BJ (cell line): Measurements from ENCODE around the gene ADAM11. TPM values are rescaled to one million over a fixed set of nuclear protein-coding genes. Genes with fewer than 3 reads are reported as not detected.
"Not testable (repeated sequence)": the region's sequence is repeated elsewhere in the genome, so short reads cannot be mapped to it uniquely, and the experiment has no call there.

Source experiments
- CTCF ChIA-PET: fragments of 350-600 bp; formaldehyde crosslinking; extraction: SDS; loops from one replicate; lab custom pipeline; 2021; ENCODE audit warnings: antibody characterized with exemption, inconsistent platforms; lab: Yijun Ruan, JAX
- POLR2A ChIA-PET: fragments of 300-600 bp; sonication (Branson Sonifier 250); formaldehyde crosslinking; extraction: SDS; loops from one replicate; lab custom pipeline; 2021; ENCODE audit warnings: antibody characterized with exemption; lab: Charles Lee
- DNase-seq: peaks from one replicate; pipeline ENCODE4 v3.0.0-alpha.2; 2011; ENCODE audit warnings: low read depth
- H3K27me3 ChIP-seq: 2 replicates; pipeline ENCODE4 v1.6.0; 2011; ENCODE audit warnings: low read length; ENCODE audit not compliant: control insufficient read depth, insufficient read depth
- H3K36me3 ChIP-seq: 2 replicates; pipeline ENCODE4 v1.5.1; 2011; ENCODE audit warnings: low read length; ENCODE audit not compliant: control insufficient read depth, insufficient read depth
- H3K4me3 ChIP-seq: 2 replicates; pipeline ENCODE4 v1.5.1; 2011; ENCODE audit warnings: low read depth, mild to moderate bottlenecking, control low read depth, low read length
- polyA plus RNA-seq: library from polyadenylated mRNA; depleted of rRNA; stranded (reverse); fragments of >200 nt; gene quantifications from 2 replicates; pipeline ENCODE4 v1.2.3, GENCODE V29; 2011
- TF ChIP-seq, protein P1 (sequence below): IDR thresholded peaks from 2 replicates; pipeline ENCODE4 v1.5.1; 2011; ENCODE audit warnings: low read depth, mild to moderate bottlenecking, control low read depth, inconsistent platforms, low read length, moderate library complexity; ENCODE audit not compliant: insufficient read depth

ADAM11 gene
- polyA plus RNA-seq, 1 experiment = 0.31 TPM

DNA sequence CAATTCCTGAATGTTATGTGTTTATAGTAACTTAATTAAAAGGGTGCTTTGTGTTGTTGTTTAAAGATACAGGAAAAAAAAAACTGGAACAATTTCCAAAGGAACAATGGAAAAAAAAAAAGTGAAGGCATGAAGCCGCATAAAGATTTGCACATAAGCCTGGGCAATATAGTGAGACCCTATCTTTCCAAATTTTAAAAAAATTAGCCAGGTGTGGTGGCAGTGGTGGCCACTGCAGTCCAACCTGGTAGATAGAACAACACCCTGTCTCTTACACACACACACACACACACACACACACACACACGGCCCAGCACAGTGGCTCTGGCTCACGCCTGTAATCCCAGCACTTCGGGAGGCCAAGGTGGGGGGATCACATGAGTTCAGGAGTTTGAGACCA lies 49.4 kb downstream of the ADAM11 start:
- POLR2A ChIA-PET = no interaction called here
- TF ChIP-seq, protein P1, sequence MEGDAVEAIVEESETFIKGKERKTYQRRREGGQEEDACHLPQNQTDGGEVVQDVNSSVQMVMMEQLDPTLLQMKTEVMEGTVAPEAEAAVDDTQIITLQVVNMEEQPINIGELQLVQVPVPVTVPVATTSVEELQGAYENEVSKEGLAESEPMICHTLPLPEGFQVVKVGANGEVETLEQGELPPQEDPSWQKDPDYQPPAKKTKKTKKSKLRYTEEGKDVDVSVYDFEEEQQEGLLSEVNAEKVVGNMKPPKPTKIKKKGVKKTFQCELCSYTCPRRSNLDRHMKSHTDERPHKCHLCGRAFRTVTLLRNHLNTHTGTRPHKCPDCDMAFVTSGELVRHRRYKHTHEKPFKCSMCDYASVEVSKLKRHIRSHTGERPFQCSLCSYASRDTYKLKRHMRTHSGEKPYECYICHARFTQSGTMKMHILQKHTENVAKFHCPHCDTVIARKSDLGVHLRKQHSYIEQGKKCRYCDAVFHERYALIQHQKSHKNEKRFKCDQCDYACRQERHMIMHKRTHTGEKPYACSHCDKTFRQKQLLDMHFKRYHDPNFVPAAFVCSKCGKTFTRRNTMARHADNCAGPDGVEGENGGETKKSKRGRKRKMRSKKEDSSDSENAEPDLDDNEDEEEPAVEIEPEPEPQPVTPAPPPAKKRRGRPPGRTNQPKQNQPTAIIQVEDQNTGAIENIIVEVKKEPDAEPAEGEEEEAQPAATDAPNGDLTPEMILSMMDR = no peak
- DNase-seq = no peak
- H3K4me3 ChIP-seq = no peak overlapping the region
- H3K36me3 ChIP-seq = peaks cover 7% of the 10 kb centered on the region
- CTCF ChIA-PET = interaction anchor here (1.1 kb wide), 1 partner anchor 70 kb away, joined by 3 read pairs; no protein-coding TSS in a partner anchor
- H3K27me3 ChIP-seq = no peaks in the 10 kb centered on the region

DNA sequence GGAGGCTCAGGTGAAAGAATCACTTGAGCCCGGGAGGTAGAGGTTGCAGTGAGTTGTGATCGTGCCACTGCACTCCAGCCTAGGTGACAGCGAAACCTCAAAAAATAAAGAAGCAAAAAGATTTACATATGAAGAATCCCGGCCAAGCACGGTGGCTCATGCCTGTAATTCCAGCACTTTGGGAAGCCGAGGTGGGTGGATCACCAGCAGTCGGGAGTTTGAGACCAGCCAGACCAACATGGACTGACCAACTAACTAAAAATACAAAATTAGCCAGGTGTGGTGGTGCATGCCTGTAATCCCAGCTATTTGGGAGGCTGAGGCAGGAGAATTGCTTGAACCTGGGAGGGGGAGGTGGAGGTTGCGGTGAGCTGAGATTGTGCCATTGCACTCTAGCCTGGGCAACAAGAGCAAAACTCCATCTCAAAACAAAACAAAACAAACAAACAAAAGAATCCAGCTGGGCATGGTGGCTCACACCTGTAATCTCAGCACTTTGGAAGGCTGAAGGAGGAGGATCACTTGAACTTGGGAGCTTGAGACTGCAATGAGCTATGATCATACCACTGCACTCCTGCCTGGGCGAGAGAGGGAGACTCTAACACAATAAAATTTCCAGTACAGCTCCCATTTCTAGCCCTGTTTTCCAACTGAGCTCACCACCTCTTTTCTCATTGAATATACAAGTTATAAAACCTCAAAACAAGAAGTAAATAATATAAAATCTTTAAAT lies 50.0 kb downstream of the ADAM11 start:
- H3K36me3 ChIP-seq, DNase-seq, H3K4me3 ChIP-seq, H3K27me3 ChIP-seq, POLR2A ChIA-PET: not testable (repeated sequence)
- CTCF ChIA-PET = interaction anchor here (1.1 kb wide), 1 partner anchor 70 kb away, joined by 3 read pairs; no protein-coding TSS in a partner anchor

DNA sequence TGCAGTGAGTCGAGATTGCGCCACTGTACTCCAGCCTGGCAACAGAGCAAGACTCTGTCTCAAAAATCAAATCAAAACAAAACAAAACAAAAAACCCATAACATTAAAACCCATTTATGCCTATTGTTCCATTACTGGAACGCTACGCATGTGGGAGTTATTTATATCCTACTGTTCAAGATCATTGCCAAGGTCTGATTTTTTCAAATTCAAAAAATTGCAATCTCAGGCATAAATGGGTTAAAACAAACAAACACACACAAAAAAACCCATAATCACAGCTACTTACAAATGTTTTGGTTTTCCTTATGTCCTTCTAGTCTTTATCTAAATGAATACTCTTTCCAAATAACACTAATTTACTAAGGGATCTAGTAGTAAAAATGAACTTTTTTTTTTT lies 53.5 kb downstream of the ADAM11 start:
- POLR2A ChIA-PET = no interaction called here
- Histone ChIP-seq H3K36me3 (no peaks in the 10 kb centered on the region; the same call in 1 of the 2 replicates), H3K27me3 (no peaks in the 10 kb centered on the region), H3K4me3 (no peak overlapping the region)
- CTCF ChIA-PET = interaction anchor here (0.7 to 0.8 kb wide), 2 partner anchors 33 to 158 kb away, joined by 5 to 6 read pairs; no protein-coding TSS in a partner anchor
- DNase-seq = no peak
- TF ChIP-seq, protein P1 = no peak

DNA sequence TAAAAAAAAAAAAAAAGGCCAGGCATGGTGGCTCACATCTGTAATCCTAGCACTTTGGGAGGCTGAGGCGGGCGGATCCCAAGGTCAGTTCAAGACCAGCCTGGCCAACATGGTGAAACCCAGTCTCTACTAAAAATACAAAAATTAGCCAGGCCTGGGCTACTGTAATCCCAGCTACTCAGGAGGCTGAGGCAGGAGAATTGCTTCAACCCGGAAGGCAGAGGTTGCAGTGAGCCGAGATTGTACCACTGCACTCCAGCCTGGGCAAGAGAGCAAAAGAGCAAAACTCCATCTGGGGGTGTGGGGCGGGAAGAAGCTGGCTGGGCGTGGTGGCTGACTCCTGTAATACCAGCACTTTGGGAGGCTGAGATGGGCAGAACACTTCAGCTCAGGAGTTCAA lies 59.7 kb downstream of the ADAM11 start:
- H3K36me3 ChIP-seq, H3K4me3 ChIP-seq, POLR2A ChIA-PET, DNase-seq, H3K27me3 ChIP-seq: not testable (repeated sequence)
- CTCF ChIA-PET = interaction anchor here (1.1 to 1.5 kb wide), 2 partner anchors 13 to 39 kb away, joined by 3 to 4 read pairs; no protein-coding TSS in a partner anchor

DNA sequence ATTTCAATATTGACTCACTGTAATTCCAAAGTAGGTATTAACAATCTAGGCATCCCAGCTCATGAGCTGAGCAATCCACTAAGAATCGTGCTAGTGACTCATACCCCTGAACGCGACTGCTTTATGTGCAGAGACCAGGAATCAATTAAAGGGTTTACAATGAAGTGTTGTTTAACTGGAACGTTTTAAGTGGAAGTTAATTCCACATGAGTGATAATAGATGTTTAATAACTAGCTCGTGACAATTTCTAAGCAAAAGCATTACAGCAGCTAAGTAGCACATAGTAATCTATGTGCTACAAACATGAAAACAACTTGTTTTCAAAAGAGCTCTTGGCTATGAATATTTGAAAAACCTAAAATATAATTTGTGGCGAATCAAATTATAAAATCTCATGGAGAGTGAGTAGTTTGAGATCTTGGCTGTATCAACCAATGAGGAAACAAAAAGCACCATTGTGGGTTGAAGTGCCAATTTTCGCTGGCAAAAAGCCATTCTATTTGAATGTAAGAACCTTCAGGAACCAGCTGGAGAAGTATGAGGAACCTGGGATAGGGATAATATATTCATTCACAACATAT lies 61.9 kb downstream of the ADAM11 start:
- ChIA-PET CTCF (interaction anchor here (0.6 to 1.5 kb wide), 4 partner anchors 20 to 201 kb away, joined by 3 to 8 read pairs (median 4); no protein-coding TSS in a partner anchor), POLR2A (interaction anchor here (0.6 to 0.7 kb wide), 2 partner anchors 15 to 69 kb away, joined by 3 to 7 read pairs; no protein-coding TSS in a partner anchor)
- H3K36me3 ChIP-seq = no peaks in the 10 kb centered on the region
- H3K4me3 ChIP-seq = no peak overlapping the region
- DNase-seq = peak; percentile 84
- H3K27me3 ChIP-seq = no peaks in the 10 kb centered on the region
- TF ChIP-seq, protein P1 = no peak

DNA sequence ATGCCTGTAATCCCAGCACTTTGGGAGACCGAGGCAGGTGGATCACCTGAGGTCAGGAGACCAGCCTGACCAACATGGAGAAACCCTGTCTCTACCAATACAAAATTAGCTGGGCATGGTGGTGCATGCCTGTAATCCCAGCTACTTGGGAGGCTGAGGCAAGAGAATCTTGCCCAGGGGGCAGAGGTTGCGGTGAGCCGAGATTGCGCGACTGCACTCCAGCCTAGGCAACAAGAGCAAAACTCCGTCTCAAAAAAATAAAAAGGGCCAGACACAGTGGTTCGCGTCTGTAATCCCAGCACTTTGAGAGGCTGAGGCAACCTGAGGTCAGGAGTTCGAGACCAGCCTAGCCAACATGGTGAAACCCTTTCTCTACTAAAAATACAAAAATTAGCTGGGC lies 66.4 kb downstream of the ADAM11 start:
- H3K36me3 ChIP-seq, H3K27me3 ChIP-seq, POLR2A ChIA-PET, DNase-seq, H3K4me3 ChIP-seq: not testable (repeated sequence)
- CTCF ChIA-PET = interaction anchor here (0.6 to 2.2 kb wide), 3 partner anchors 22 to 231 kb away, joined by 3 to 8 read pairs (median 3); no protein-coding TSS in a partner anchor
